H1 (cell line): Measurements from ENCODE around the gene ARHGAP1. TPM values are rescaled to one million over a fixed set of nuclear protein-coding genes. Genes with fewer than 3 reads are reported as not detected.

Experiments used
- BCL11A ChIP-seq, 2 experiments: IDR thresholded peaks; one replicate each; pipeline ENCODE4 v1.6.1; 2011; ENCODE audit warnings: low read depth in 2 of 2, low read length in 2 of 2, mild to moderate bottlenecking in 2 of 2
- EP300 ChIP-seq, 2 experiments: IDR thresholded peaks; 1 replicate in 1 of 2; 2 replicates in 1 of 2; pipeline ENCODE4 v1.6.1; 2011 to 2012; ENCODE audit warnings: low read depth in 2 of 2, low read length in 2 of 2, mild to moderate bottlenecking in 2 of 2, borderline replicate concordance in 1 of 2, inconsistent platforms in 1 of 2, moderate library complexity in 1 of 2
- EZH2 ChIP-seq: fragments of 200-600 bp; sonication (generic); IDR thresholded peaks from 2 replicates; pipeline ENCODE4 v1.7.1; 2012; ENCODE audit warnings: low read depth, mild to moderate bottlenecking, moderate library complexity, low read length, inconsistent platforms; ENCODE audit not compliant: severe bottlenecking
- SIRT6 ChIP-seq: IDR thresholded peaks from one replicate; pipeline ENCODE4 v1.7.1; 2012; ENCODE audit warnings: low read length, inconsistent platforms
- SIX5 ChIP-seq: IDR thresholded peaks from 2 replicates; pipeline ENCODE4 v1.6.1; 2011; ENCODE audit warnings: mild to moderate bottlenecking, low read depth, low read length
- SRF ChIP-seq: IDR thresholded peaks from 2 replicates; pipeline ENCODE4 v1.6.1; 2011; ENCODE audit warnings: mild to moderate bottlenecking, low read depth, low read length, moderate library complexity
- ZNF274 ChIP-seq: IDR thresholded peaks from 2 replicates; pipeline ENCODE4 v1.7.0; 2012; ENCODE audit warnings: low read length, borderline replicate concordance; ENCODE audit errors: extremely low read depth
- polyA plus RNA-seq, 7 experiments: library from polyadenylated mRNA; depleted of rRNA in 3 of 7; stranded (reverse) in 5 of 7; unstranded in 2 of 7; fragments of >200 nt in 5 of 7; fragments of 200-250 nt in 2 of 7; gene quantifications; 1 replicate in 5 of 7; 2 replicates in 1 of 7; 4 replicates in 1 of 7; pipeline versions ENCODE4 v1.2.1 to v1.2.3, GENCODE V29; 2011 to 2013; ENCODE audit warnings: missing spikeins in 2 of 7, mixed read lengths in 2 of 7
- total RNA-seq: library from RNA; stranded (reverse); fragmentation: NEBNext Ultra II Directional; extraction: Animal tissue kit (Norgen Biotek cat#: 25700); gene quantifications from 2 replicates; pipeline ENCODE4 v1.2.1, GENCODE V29; 2021
- TF ChIP-seq, protein P1 (sequence below): fragments of 300-600 bp; sonication (generic); IDR thresholded peaks from 2 replicates; pipeline ENCODE4 v1.7.1; 2012; ENCODE audit warnings: low read length, moderate library complexity, mild to moderate bottlenecking, inconsistent platforms; ENCODE audit not compliant: insufficient replicate concordance

Gene ARHGAP1
- total and polyA plus RNA-seq, 2 of the 8 experiments (the other 6 are each of a cell fraction or from before 2014, with no cell fraction given), result 28.6 to 58.8 TPM

DNA sequence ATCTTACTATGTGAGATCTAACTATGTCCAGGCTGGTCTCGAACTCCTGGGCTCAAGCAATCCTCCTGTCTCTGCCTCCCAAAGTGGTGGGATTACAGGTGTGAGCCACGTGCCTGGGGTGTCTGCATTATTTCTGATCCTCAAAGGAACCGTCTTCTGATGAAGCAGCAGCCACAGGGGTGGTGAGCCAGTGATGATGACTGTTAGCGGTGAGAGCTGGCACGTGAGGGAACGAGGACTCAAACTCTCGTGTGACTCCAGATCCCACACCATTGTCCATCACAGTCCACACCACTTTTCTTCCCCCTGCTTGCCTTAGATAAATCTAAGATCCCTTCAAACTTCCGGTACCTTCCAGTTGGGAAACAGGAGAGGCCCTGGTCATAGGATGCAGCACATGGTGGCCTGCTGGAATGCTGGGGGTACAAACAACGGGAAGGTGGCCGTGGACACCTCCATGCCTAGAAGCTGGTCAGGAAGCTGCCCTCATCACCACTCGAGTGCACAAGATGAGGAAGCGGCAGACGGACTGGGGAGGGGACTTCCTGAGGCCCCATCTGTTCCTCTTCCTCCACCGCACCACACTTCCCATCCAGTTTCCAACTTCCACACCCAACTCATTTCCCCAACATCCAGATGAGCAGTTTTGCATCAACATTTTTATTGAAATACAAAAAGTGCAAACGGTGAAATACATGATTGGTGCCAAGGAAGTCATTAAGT is 23.8 kb downstream of the ARHGAP1 start (continued):
- TF ChIP-seq, protein P1, sequence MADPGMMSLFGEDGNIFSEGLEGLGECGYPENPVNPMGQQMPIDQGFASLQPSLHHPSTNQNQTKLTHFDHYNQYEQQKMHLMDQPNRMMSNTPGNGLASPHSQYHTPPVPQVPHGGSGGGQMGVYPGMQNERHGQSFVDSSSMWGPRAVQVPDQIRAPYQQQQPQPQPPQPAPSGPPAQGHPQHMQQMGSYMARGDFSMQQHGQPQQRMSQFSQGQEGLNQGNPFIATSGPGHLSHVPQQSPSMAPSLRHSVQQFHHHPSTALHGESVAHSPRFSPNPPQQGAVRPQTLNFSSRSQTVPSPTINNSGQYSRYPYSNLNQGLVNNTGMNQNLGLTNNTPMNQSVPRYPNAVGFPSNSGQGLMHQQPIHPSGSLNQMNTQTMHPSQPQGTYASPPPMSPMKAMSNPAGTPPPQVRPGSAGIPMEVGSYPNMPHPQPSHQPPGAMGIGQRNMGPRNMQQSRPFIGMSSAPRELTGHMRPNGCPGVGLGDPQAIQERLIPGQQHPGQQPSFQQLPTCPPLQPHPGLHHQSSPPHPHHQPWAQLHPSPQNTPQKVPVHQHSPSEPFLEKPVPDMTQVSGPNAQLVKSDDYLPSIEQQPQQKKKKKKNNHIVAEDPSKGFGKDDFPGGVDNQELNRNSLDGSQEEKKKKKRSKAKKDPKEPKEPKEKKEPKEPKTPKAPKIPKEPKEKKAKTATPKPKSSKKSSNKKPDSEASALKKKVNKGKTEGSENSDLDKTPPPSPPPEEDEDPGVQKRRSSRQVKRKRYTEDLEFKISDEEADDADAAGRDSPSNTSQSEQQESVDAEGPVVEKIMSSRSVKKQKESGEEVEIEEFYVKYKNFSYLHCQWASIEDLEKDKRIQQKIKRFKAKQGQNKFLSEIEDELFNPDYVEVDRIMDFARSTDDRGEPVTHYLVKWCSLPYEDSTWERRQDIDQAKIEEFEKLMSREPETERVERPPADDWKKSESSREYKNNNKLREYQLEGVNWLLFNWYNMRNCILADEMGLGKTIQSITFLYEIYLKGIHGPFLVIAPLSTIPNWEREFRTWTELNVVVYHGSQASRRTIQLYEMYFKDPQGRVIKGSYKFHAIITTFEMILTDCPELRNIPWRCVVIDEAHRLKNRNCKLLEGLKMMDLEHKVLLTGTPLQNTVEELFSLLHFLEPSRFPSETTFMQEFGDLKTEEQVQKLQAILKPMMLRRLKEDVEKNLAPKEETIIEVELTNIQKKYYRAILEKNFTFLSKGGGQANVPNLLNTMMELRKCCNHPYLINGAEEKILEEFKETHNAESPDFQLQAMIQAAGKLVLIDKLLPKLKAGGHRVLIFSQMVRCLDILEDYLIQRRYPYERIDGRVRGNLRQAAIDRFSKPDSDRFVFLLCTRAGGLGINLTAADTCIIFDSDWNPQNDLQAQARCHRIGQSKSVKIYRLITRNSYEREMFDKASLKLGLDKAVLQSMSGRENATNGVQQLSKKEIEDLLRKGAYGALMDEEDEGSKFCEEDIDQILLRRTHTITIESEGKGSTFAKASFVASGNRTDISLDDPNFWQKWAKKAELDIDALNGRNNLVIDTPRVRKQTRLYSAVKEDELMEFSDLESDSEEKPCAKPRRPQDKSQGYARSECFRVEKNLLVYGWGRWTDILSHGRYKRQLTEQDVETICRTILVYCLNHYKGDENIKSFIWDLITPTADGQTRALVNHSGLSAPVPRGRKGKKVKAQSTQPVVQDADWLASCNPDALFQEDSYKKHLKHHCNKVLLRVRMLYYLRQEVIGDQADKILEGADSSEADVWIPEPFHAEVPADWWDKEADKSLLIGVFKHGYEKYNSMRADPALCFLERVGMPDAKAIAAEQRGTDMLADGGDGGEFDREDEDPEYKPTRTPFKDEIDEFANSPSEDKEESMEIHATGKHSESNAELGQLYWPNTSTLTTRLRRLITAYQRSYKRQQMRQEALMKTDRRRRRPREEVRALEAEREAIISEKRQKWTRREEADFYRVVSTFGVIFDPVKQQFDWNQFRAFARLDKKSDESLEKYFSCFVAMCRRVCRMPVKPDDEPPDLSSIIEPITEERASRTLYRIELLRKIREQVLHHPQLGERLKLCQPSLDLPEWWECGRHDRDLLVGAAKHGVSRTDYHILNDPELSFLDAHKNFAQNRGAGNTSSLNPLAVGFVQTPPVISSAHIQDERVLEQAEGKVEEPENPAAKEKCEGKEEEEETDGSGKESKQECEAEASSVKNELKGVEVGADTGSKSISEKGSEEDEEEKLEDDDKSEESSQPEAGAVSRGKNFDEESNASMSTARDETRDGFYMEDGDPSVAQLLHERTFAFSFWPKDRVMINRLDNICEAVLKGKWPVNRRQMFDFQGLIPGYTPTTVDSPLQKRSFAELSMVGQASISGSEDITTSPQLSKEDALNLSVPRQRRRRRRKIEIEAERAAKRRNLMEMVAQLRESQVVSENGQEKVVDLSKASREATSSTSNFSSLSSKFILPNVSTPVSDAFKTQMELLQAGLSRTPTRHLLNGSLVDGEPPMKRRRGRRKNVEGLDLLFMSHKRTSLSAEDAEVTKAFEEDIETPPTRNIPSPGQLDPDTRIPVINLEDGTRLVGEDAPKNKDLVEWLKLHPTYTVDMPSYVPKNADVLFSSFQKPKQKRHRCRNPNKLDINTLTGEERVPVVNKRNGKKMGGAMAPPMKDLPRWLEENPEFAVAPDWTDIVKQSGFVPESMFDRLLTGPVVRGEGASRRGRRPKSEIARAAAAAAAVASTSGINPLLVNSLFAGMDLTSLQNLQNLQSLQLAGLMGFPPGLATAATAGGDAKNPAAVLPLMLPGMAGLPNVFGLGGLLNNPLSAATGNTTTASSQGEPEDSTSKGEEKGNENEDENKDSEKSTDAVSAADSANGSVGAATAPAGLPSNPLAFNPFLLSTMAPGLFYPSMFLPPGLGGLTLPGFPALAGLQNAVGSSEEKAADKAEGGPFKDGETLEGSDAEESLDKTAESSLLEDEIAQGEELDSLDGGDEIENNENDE, result no peak
- TF ChIP-seq SIX5 (no peak), EZH2 (no peak), BCL11A (IDR thresholded peaks at IDR 0.05; ENCODE audit: low read depth in 2 of 2, low read length in 2 of 2) (no peak), EP300 (IDR thresholded peaks at IDR 0.05; ENCODE audit: borderline replicate concordance in 1 of 2, low read depth in 2 of 2, low read length in 2 of 2) (no peak), SIRT6 (no peak), ZNF274 (no peak), SRF (no peak)
